Umbilical cord (tissue), 2 donors: Measurements from ENCODE around the gene OGG1. TPM values are rescaled to one million over a fixed set of nuclear protein-coding genes. Genes with fewer than 3 reads are reported as not detected.

Experiments used
- DNase-seq: peaks from one replicate; pipeline ENCODE4 v3.0.0-alpha.2; 2015; ENCODE audit warnings: low spot score
- total RNA-seq: library from RNA; depleted of rRNA; stranded (reverse); fragments of >200 nt; gene quantifications from one replicate; pipeline ENCODE4 v1.2.3, GENCODE V29; 2014; ENCODE audit warnings: low replicate concordance; ENCODE audit not compliant: insufficient read depth

Gene OGG1
- total RNA-seq, 1 donor from 2014 or later: 17.8 TPM

- no peak for DNase-seq
These were observed 22.0 kb upstream of the OGG1 start for GRCh38 chr3:9727743-9728142.

- DNase-seq: no peak
These were observed 20.3 kb upstream of the OGG1 start for GRCh38 chr3:9729419-9729818.

GRCh38 chr3:9730657-9731205 lies 19.0 kb upstream of the OGG1 start:
- DNase-seq: no peak

GRCh38 chr3:9731206-9732079 lies 18.3 kb upstream of the OGG1 start, which contains the start of gene BRPF1:
Gene BRPF1, plus strand, starts transcription at chr3:9731735. Its CDS starts 2,406 bp downstream, at chr3:9734141.
- DNase-seq: peak; percentile 100

- no peak for DNase-seq
These were observed 17.5 kb upstream of the OGG1 start for GRCh38 chr3:9732080-9732739.

GRCh38 chr3:9732740-9733115 lies 17.0 kb upstream of the OGG1 start:
- no peak for DNase-seq

- no peak for DNase-seq
These were observed 12.9 kb upstream of the OGG1 start for GRCh38 chr3:9736831-9737230.

- DNase-seq: no peak
These were observed 10.6 kb upstream of the OGG1 start for GRCh38 chr3:9739181-9739580.

- DNase-seq: no peak
These were observed 7.2 kb upstream of the OGG1 start for GRCh38 chr3:9742560-9742959.

- no peak for DNase-seq
These were observed 6.2 kb upstream of the OGG1 start for GRCh38 chr3:9743548-9743947.

- no peak for DNase-seq
These were observed 5.6 kb upstream of the OGG1 start for GRCh38 chr3:9744162-9744561.

GRCh38 chr3:9745521-9745920 lies 4.2 kb upstream of the OGG1 start:
- no peak for DNase-seq

- DNase-seq: peak; percentile 54
These were observed 3.4 kb upstream of the OGG1 start for GRCh38 chr3:9746330-9746729.

- DNase-seq: no peak
These were observed 2.5 kb upstream of the OGG1 start for GRCh38 chr3:9747267-9747666.

GRCh38 chr3:9748031-9748430 lies 1.7 kb upstream of the OGG1 start:
- no peak for DNase-seq

GRCh38 chr3:9749296-9749644 lies 482 bp upstream of the OGG1 start:
- no peak for DNase-seq

- no peak for DNase-seq
These were observed 1.0 kb downstream of the OGG1 start for GRCh38 chr3:9750556-9751411.

- no peak for DNase-seq
These were observed 4.9 kb downstream of the OGG1 start for GRCh38 chr3:9754678-9755077.

GRCh38 chr3:9757427-9757826 lies 7.7 kb downstream of the OGG1 start:
- no peak for DNase-seq

GRCh38 chr3:9760779-9761505 lies 11.2 kb downstream of the OGG1 start:
- DNase-seq: no peak

GRCh38 chr3:9761919-9762318 lies 12.2 kb downstream of the OGG1 start:
- no peak for DNase-seq
